Parathyroid adenoma (tissue), 2 donors: ENCODE data around the gene PAK2.
A peak's percentile ranks its signal among the peaks of the same experiment; 100 is the strongest.

Experiments used
- H2AFZ ChIP-seq: fragments of 300-600 bp; sonication (generic); one replicate; pipeline ENCODE4 v1.7.0; 2017; ENCODE audit warnings: antibody characterized with exemption, mild to moderate bottlenecking
- H3K27ac ChIP-seq: fragments of 300-600 bp; sonication (generic); one replicate; pipeline ENCODE4 v1.7.0; 2017
- H3K27me3 ChIP-seq: fragments of 300-600 bp; sonication (generic); one replicate; pipeline ENCODE4 v1.7.0; 2017; ENCODE audit warnings: low read length; ENCODE audit not compliant: control insufficient read depth, insufficient read depth
- H3K36me3 ChIP-seq: fragments of 300-600 bp; sonication (generic); one replicate; pipeline ENCODE4 v1.7.0; 2017; ENCODE audit warnings: low read length; ENCODE audit not compliant: control insufficient read depth, insufficient read depth
- H3K4me1 ChIP-seq: fragments of 300-600 bp; sonication (generic); one replicate; pipeline ENCODE4 v1.7.0; 2017; ENCODE audit warnings: control low read depth
- H3K4me2 ChIP-seq: fragments of 300-600 bp; sonication (generic); one replicate; pipeline ENCODE4 v1.7.0; 2017; ENCODE audit warnings: low read length
- H3K4me3 ChIP-seq: fragments of 300-600 bp; sonication (generic); one replicate; pipeline ENCODE4 v1.7.0; 2017; ENCODE audit warnings: low read depth, low read length
- H3K79me2 ChIP-seq: fragments of 300-600 bp; sonication (generic); one replicate; pipeline ENCODE4 v1.7.0; 2017; ENCODE audit warnings: control low read depth
- H3K9ac ChIP-seq: fragments of 300-600 bp; sonication (generic); one replicate; pipeline ENCODE4 v1.7.0; 2017; ENCODE audit warnings: mild to moderate bottlenecking
- H3K9me3 ChIP-seq: fragments of 300-600 bp; sonication (generic); one replicate; pipeline ENCODE4 v1.7.0; 2017; ENCODE audit warnings: low read length; ENCODE audit not compliant: control insufficient read depth
- CTCF ChIP-seq: fragments of 300-600 bp; sonication (generic); IDR thresholded peaks from one replicate; pipeline ENCODE4 v1.7.0; 2017; ENCODE audit warnings: antibody characterized with exemption, mild to moderate bottlenecking
- donor health status: primary hyperparathyroidism.

Gene PAK2

DNA sequence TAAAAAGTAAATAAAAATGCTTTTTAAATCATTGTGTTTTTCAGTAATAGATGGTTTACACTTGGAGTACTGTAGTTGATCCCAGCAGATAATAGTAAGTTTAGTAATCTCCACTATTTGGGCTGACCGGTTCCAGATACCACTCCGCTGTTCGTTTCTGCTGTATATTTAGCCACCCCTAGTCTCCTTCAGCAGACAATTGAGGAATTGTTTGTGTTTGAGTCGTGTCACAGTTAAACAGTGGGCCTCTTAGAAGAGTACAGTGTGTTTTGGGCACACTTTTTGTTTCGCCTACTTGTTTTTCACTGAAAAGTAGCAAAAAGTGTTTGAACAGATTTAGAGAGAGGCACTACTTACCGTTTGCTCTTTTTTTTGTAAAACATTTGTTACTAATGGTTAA, 33.2 kb downstream of the PAK2 start:
- Histone ChIP-seq H3K4me2 (no peak overlapping the region), H3K79me2 (peaks cover 34% of the 10 kb centered on the region), H3K9me3 (no peaks in the 10 kb centered on the region), H3K4me1 (peaks cover 9% of the 10 kb centered on the region), H3K4me3 (no peak overlapping the region), H2AFZ (no peak overlapping the region), H3K9ac (no peak overlapping the region), H3K27ac (no peak overlapping the region), H3K27me3 (no peaks in the 10 kb centered on the region), H3K36me3 (no peaks in the 10 kb centered on the region)
- TF ChIP-seq CTCF: no peak

DNA sequence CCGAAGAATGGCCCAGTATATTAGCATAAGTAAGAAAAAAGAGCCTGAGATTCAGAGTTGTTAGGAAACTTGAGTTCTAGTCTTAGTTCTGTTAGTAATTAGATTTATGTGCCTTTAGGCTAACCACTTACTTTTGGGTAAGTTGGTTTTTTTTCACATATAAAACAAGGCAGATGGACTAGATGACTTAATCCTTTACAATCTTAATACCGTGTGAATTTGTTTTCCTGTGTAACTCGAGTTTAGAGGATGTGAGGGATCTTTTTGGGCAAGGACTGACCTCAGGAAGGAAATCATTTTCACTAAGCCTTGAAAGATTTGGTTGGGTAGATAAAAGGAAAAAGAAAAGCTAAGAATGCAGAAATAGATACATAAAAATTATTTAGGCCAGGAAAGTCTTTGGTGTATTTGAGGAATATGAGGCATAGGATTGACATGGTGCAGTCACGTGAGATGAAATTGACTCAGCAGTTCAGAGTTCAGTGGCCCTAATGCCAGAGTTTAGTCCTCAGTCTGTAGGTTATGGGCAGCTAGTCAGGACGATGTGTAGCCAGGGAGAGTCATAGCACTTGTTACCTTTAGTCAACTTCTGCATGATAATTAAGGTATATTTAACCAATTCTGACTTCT, 34.6 kb downstream of the PAK2 start:
- no peak overlapping the region for H3K9ac ChIP-seq
- no peak overlapping the region for H3K4me3 ChIP-seq
- H2AFZ ChIP-seq: no peak overlapping the region
- no peaks in the 10 kb centered on the region for H3K27me3 ChIP-seq
- TF ChIP-seq CTCF: no peak
- H3K27ac ChIP-seq: peak overlapping the region; percentile 29
- no peaks in the 10 kb centered on the region for H3K36me3 ChIP-seq
- no peaks in the 10 kb centered on the region for H3K9me3 ChIP-seq
- H3K4me1 ChIP-seq: peaks cover 17% of the 10 kb centered on the region
- H3K79me2 ChIP-seq: peaks cover 31% of the 10 kb centered on the region
- H3K4me2 ChIP-seq: peak overlapping the region; percentile 0

- H3K27me3 ChIP-seq: no peaks in the 10 kb centered on the region
- H2AFZ ChIP-seq: no peak overlapping the region
- no peak overlapping the region for H3K9ac ChIP-seq
- peaks cover 17% of the 10 kb centered on the region for H3K4me1 ChIP-seq
- peaks cover 31% of the 10 kb centered on the region for H3K79me2 ChIP-seq
- TF ChIP-seq CTCF: no peak
- H3K36me3 ChIP-seq: no peaks in the 10 kb centered on the region
- H3K4me2 ChIP-seq: no peak overlapping the region
- H3K27ac ChIP-seq: peak overlapping the region; percentile 29
- H3K9me3 ChIP-seq: no peaks in the 10 kb centered on the region
- no peak overlapping the region for H3K4me3 ChIP-seq
Measured at GRCh38 chr3:196774848-196775422, 35.3 kb downstream of the PAK2 start.

- Histone ChIP-seq H3K4me3 (no peak overlapping the region), H3K9me3 (no peaks in the 10 kb centered on the region), H2AFZ (no peak overlapping the region), H3K27me3 (no peaks in the 10 kb centered on the region), H3K79me2 (peaks cover 36% of the 10 kb centered on the region), H3K4me1 (peaks cover 17% of the 10 kb centered on the region), H3K4me2 (no peak overlapping the region), H3K36me3 (no peaks in the 10 kb centered on the region), H3K9ac (no peak overlapping the region), H3K27ac (no peak overlapping the region)
- TF ChIP-seq CTCF: no peak
Measured at GRCh38 chr3:196775938-196776337, 36.3 kb downstream of the PAK2 start.

GRCh38 chr3:196777836-196778235, 38.2 kb downstream of the PAK2 start:
- no peaks in the 10 kb centered on the region for H3K27me3 ChIP-seq
- H3K27ac ChIP-seq: no peak overlapping the region
- H3K9me3 ChIP-seq: no peaks in the 10 kb centered on the region
- H2AFZ ChIP-seq: no peak overlapping the region
- H3K9ac ChIP-seq: no peak overlapping the region
- no peak overlapping the region for H3K4me3 ChIP-seq
- H3K36me3 ChIP-seq: no peaks in the 10 kb centered on the region
- H3K4me2 ChIP-seq: no peak overlapping the region
- TF ChIP-seq CTCF: no peak
- peaks cover 17% of the 10 kb centered on the region for H3K4me1 ChIP-seq
- H3K79me2 ChIP-seq: peaks cover 31% of the 10 kb centered on the region
